Measurements from ENCODE around the gene GIT2.

DNA sequence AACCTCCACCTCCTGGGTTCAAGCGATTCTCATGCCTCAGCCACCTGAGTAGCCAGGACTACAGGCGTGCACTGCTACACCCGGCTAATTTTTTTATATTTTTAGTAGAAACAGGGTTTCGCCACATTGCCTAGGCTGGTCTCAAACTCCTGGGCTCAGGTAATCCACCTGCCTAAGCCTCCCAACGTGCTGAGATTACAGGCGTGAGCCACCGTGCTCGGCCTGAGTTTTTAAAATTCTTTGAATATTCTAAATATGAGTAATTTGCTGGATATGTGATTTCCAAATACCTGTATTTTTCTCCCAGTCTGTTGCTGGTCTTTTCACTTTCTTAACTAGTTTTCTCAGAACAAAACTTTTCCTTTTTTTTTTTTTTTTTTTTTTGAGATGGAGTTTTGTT lies 27.4 kb downstream of the GIT2 start:
- TF ChIP-seq SP1 (CRISPR knock-in tag; conservative IDR thresholded peaks at IDR 0.05): no peak
- TF ChIP-seq, protein P1, sequence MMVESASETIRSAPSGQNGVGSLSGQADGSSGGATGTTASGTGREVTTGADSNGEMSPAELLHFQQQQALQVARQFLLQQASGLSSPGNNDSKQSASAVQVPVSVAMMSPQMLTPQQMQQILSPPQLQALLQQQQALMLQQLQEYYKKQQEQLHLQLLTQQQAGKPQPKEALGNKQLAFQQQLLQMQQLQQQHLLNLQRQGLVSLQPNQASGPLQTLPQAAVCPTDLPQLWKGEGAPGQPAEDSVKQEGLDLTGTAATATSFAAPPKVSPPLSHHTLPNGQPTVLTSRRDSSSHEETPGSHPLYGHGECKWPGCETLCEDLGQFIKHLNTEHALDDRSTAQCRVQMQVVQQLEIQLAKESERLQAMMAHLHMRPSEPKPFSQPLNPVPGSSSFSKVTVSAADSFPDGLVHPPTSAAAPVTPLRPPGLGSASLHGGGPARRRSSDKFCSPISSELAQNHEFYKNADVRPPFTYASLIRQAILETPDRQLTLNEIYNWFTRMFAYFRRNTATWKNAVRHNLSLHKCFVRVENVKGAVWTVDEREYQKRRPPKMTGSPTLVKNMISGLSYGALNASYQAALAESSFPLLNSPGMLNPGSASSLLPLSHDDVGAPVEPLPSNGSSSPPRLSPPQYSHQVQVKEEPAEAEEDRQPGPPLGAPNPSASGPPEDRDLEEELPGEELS (CRISPR knock-in tag; IDR thresholded peaks at IDR 0.05): no peak
- TF ChIP-seq, protein P2, sequence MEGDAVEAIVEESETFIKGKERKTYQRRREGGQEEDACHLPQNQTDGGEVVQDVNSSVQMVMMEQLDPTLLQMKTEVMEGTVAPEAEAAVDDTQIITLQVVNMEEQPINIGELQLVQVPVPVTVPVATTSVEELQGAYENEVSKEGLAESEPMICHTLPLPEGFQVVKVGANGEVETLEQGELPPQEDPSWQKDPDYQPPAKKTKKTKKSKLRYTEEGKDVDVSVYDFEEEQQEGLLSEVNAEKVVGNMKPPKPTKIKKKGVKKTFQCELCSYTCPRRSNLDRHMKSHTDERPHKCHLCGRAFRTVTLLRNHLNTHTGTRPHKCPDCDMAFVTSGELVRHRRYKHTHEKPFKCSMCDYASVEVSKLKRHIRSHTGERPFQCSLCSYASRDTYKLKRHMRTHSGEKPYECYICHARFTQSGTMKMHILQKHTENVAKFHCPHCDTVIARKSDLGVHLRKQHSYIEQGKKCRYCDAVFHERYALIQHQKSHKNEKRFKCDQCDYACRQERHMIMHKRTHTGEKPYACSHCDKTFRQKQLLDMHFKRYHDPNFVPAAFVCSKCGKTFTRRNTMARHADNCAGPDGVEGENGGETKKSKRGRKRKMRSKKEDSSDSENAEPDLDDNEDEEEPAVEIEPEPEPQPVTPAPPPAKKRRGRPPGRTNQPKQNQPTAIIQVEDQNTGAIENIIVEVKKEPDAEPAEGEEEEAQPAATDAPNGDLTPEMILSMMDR (IDR thresholded peaks at IDR 0.05): no peak
- TF ChIP-seq JUN (CRISPR knock-in tag; IDR thresholded peaks at IDR 0.05): no peak
- TF ChIP-seq, protein P3, sequence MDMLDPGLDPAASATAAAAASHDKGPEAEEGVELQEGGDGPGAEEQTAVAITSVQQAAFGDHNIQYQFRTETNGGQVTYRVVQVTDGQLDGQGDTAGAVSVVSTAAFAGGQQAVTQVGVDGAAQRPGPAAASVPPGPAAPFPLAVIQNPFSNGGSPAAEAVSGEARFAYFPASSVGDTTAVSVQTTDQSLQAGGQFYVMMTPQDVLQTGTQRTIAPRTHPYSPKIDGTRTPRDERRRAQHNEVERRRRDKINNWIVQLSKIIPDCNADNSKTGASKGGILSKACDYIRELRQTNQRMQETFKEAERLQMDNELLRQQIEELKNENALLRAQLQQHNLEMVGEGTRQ (CRISPR knock-in tag; IDR thresholded peaks at IDR 0.05): no peak
- no peak for TF ChIP-seq ESRRA (CRISPR knock-in tag; IDR thresholded peaks at IDR 0.05; ENCODE audit: borderline replicate concordance)

Measured in WTC11 (cell line).